SK-N-MC (cell line): Measurements from ENCODE around the gene BICC1.

Source experiments
- DNase-seq: peaks from one replicate; pipeline ENCODE4 v3.0.0-alpha.2; 2011; ENCODE audit warnings: low read depth, low spot score
- H3K27ac ChIP-seq: fragments of 200-600 bp; sonication (generic); 2 replicates; pipeline ENCODE4 v1.5.1; 2016; ENCODE audit warnings: mixed run types
- H3K36me3 ChIP-seq: fragments of 200-600 bp; sonication (generic); 2 replicates; pipeline ENCODE4 v1.6.1; 2017; ENCODE audit warnings: antibody characterized with exemption, low read length, mixed read lengths; ENCODE audit not compliant: insufficient read depth
- H3K4me3 ChIP-seq: fragments of 200-600 bp; sonication (generic); 2 replicates; pipeline ENCODE4 v1.5.1; 2016
- H3K9ac ChIP-seq: fragments of 200-600 bp; sonication (generic); 2 replicates; pipeline ENCODE4 v1.8.0; 2017; ENCODE audit warnings: mixed run types, mixed read lengths; ENCODE audit not compliant: insufficient read length
- H3K9me3 ChIP-seq: fragments of 200-600 bp; sonication (generic); 2 replicates; pipeline ENCODE4 v1.6.1; 2017; ENCODE audit warnings: low read depth, mild to moderate bottlenecking, antibody characterized with exemption, low read length, moderate library complexity, mixed read lengths
- EZH2 ChIP-seq: fragments of 200-600 bp; sonication (generic); IDR thresholded peaks from one replicate; pipeline ENCODE4 v1.6.1; 2017; ENCODE audit warnings: antibody characterized with exemption
- FOXP2 ChIP-seq: optimal IDR thresholded peaks from 2 replicates; pipeline ENCODE3; 2011; ENCODE audit warnings: mild to moderate bottlenecking, moderate library complexity; ENCODE audit not compliant: insufficient read depth; ENCODE audit errors: extremely low read length, control extremely low read depth
- POLR2AphosphoS5 ChIP-seq: IDR thresholded peaks from 2 replicates; pipeline ENCODE4 v1.6.1; 2012; ENCODE audit warnings: mild to moderate bottlenecking, low read depth, low read length, borderline replicate concordance

BICC1 gene

DNA sequence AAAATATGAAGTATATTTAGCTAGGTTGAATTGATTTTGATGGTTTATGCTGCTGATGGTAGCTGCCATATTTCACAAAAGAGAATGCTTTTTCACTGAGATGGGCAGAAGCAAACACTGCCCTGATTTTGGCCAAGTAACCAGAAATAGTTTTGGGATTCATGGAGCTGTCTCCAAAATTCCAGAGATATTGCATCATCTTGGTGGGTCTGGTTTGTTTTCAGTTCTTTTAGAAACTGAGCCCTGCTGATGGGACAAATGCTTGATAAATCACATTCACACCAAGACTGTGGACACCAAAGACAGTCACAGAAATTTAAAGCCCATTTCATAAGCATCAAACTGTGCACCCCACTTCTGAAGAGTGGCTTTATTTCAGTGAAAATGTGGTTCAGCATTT is 140.5 kb downstream of the BICC1 start:
- no peak for DNase-seq

DNA sequence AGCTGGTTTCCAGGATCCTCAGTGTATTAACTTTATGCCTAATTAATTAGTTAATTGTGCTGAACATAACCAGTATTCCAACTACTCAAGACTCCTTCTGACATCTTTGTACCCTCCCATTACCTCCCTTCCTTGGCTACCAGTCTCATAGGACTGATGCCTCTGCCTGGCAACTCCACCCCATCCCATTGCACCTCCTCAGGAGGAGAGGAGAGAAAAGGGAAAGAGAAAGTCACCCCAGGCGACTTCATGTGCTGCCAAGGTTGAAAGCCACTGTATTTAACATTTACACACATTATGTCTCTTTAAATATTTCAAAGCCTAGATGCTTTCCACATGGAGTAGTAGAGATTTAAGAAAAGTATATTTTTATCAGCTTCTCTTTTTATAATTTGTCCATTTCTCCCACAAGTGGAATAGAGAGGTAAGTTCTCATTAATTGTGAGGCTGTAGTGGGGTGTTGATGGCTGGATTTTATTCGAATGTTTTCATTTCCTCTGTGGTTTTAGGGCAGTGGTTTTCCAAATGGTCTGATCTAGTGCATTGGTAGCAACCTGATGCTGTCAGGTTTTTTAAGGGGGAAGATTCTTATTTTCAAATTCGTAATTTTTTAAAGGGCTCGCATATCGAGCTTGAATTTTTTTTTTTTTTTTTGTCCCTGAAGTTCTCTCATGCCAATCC is 148.0 kb downstream of the BICC1 start:
- Histone ChIP-seq H3K36me3 (no peaks in the 10 kb centered on the region), H3K9me3 (no peaks in the 10 kb centered on the region), H3K27ac (no peak overlapping the region), H3K4me3 (no peak overlapping the region), H3K9ac (no peak overlapping the region)
- DNase-seq: no peak
- TF ChIP-seq FOXP2: no peak
- TF ChIP-seq POLR2AphosphoS5: no peak
- no peak for TF ChIP-seq EZH2

More for the DNA sequence above, 140.5 kb downstream of the BICC1 start:
- Histone ChIP-seq H3K36me3 (no peaks in the 10 kb centered on the region), H3K9me3 (no peaks in the 10 kb centered on the region), H3K27ac (no peak overlapping the region), H3K4me3 (no peak overlapping the region), H3K9ac (no peak overlapping the region)
- TF ChIP-seq POLR2AphosphoS5: no peak
- no peak for TF ChIP-seq FOXP2
- TF ChIP-seq EZH2: no peak

DNA sequence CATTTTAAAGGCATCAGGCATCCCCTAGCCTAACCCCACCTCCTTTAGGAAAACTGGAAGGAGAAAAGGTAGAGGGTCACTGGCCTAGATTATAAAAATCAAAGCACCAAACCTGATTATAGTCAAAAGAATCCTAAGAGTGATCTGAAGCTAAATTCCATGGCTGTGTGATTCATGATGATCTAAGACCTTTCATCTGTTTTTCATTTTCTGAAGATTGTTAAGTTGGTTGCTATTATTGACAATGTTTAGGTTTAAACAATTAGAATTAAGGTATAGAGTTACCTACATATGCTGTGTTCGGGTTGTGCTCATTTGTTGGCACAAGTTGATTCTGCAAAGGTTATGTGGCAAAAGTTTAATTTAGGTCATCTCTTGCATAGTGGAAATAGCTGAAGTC is 148.7 kb downstream of the BICC1 start:
- DNase-seq: no peak
- no peak overlapping the region for H3K9ac ChIP-seq
- H3K9me3 ChIP-seq: no peaks in the 10 kb centered on the region
- H3K4me3 ChIP-seq: no peak overlapping the region
- no peak overlapping the region for H3K27ac ChIP-seq
- TF ChIP-seq EZH2 (no peak), POLR2AphosphoS5 (no peak), FOXP2 (no peak)
- no peaks in the 10 kb centered on the region for H3K36me3 ChIP-seq

DNA sequence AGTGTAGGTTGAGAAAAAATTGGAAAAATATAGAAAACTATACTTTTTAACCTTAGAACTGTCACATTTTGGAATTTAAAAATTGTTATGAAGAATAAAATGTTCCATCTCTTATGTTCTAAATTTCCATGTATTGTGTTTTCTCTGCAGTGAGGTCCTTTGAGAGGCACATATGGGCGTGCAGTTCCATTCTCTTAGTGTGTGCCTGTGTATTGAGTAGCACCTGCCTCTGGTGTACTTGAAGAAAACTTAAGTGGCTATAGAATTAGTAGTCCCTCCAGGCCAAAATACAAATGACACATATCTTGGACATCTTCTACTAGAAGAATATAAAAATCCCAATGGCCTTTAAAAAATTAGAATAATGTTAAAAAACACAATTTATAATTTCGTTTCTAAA is 149.2 kb downstream of the BICC1 start:
- no peak overlapping the region for H3K9ac ChIP-seq
- TF ChIP-seq FOXP2: no peak
- H3K27ac ChIP-seq: no peak overlapping the region
- H3K36me3 ChIP-seq: no peaks in the 10 kb centered on the region
- no peak for DNase-seq
- H3K9me3 ChIP-seq: no peaks in the 10 kb centered on the region
- no peak overlapping the region for H3K4me3 ChIP-seq

DNA sequence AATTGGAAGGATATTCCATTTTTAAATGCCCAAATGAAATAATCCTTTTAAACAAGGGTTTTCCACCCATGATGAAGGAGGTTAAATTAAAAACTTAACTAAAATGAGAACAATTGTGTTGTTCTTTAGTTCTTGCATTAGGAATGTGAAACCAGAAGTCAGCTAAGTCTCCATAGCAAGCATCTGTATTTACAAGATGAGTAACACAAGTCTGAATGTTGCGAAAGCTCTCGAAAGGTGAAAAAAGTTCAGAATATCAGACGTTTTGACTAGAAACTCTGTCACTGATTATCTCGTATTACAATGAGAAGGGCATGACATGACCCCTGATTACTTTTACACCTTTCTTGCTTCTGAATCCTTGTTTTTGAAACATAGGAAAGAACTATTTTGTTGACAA is 149.6 kb downstream of the BICC1 start:
- H3K9me3 ChIP-seq: no peaks in the 10 kb centered on the region
- TF ChIP-seq POLR2AphosphoS5: no peak
- TF ChIP-seq FOXP2: no peak

DNA sequence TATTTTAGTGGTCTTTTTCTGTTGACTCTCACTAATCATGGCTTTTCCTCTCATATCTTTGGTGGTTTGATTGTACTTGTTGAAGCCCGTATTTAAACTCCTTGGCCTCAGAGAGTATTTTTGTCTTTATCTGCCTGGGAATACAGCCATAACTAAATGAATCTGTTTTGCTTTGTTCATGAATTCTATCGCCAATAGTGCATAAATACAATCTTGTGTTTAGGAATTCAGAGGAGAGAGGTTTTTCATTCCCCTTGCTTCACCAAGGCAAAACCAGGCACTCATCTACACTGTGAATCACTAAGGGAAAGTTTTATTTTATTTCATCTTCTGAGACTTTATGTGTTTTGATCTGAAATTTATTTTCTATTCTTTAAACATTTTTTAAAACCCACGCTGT is 152.7 kb downstream of the BICC1 start:
- H3K27ac ChIP-seq: no peak overlapping the region
- no peaks in the 10 kb centered on the region for H3K9me3 ChIP-seq
- H3K36me3 ChIP-seq: no peaks in the 10 kb centered on the region
- H3K9ac ChIP-seq: no peak overlapping the region
- no peak overlapping the region for H3K4me3 ChIP-seq
- no peak for DNase-seq
- no peak for TF ChIP-seq POLR2AphosphoS5

More for the DNA sequence above, 149.6 kb downstream of the BICC1 start:
- H3K9ac ChIP-seq: no peak overlapping the region
- no peak overlapping the region for H3K4me3 ChIP-seq
- no peak for DNase-seq
- no peak overlapping the region for H3K27ac ChIP-seq
- H3K36me3 ChIP-seq: no peaks in the 10 kb centered on the region

DNA sequence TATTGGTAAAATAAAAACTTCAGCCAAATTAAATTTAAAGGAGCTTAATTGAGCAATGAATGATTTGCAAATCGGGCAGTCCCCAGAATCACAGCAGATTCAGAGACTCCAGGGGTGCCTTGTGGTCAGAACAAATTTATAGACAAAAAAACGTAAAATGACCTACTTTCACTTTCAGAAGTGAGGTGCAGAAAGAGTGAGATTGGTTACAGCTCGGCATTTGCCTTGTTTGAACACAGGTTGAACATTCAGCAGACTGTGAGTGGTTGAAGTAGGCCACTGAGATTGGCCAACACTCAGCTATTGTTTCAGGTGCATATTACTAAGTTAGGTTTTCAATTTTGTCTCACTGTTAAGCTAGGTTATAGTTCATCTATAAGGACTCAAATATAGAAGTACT is 153.4 kb downstream of the BICC1 start:
- no peak for TF ChIP-seq EZH2
- H3K27ac ChIP-seq: no peak overlapping the region
- DNase-seq: no peak
- H3K36me3 ChIP-seq: no peaks in the 10 kb centered on the region
- H3K9ac ChIP-seq: no peak overlapping the region
- H3K9me3 ChIP-seq: no peaks in the 10 kb centered on the region
- no peak overlapping the region for H3K4me3 ChIP-seq

DNA sequence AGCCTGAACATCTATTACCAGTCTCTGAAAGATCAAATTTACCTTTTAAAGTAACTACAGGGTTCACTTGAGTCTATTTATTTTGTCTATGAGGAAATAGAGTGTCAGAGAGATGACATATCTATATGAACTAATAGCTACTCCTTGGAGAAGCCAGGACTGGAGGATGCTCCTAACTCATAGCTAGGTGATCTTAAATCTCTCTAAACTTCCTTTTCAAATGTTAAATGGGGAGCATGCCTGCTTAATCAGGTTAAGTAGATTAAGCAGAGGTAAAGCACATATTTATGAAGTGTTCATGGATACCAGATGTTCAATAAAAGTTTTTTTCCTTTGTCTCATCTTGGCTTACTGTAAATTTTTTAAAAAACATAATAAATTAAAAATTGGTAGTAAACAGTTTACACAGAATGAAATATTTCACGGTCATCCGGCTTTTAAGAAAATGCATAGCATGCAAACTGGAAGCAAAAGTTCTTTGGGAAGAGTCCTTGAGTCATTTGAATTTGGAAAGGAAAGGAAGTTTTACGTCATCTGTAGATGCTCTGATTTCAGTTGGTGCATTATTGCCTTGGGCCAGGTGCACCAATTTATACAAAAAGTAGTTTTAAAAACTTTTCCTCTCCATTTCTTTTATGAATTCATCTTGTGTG is 155.1 kb downstream of the BICC1 start:
- no peaks in the 10 kb centered on the region for H3K9me3 ChIP-seq
- TF ChIP-seq FOXP2 (no peak), POLR2AphosphoS5 (no peak), EZH2 (no peak)
- no peak overlapping the region for H3K9ac ChIP-seq
- H3K4me3 ChIP-seq: no peak overlapping the region
- DNase-seq: no peak
- H3K36me3 ChIP-seq: no peaks in the 10 kb centered on the region
- no peak overlapping the region for H3K27ac ChIP-seq

DNA sequence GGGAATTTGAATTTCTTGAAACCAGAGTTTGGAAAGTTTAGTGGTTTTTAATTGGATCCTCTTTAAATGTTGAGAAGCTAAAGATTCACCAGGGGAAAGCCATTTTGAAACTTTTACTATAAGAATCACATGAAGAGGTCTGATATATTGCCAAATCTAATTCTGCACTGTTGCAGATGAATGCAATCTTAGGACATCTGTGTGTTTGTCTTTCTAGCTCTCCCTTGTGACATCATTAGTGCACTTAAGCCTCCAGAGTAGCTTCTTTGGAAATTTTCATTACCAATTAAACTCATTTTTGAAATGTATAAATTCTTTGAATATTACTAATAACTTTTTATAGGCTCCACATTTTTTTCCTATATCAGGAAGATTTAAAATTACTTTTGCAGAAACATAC is 160.2 kb downstream of the BICC1 start:
- Histone ChIP-seq H3K4me3 (no peak overlapping the region), H3K27ac (no peak overlapping the region), H3K9ac (no peak overlapping the region), H3K9me3 (no peaks in the 10 kb centered on the region), H3K36me3 (no peaks in the 10 kb centered on the region)
- no peak for TF ChIP-seq POLR2AphosphoS5
- no peak for TF ChIP-seq EZH2
- no peak for TF ChIP-seq FOXP2
- no peak for DNase-seq
